Activated naive CD4-positive, alpha-beta T cell treated with anti-CD3 and anti-CD28 coated beads, Interleukin-2, amount 50 U/mL, for 24 hours (primary cell): ENCODE measurements around the gene KCNE2.

Experiments
- H3K27ac Mint-ChIP-seq: one replicate; pipeline ENCODE4 v1.8.0; 2021; ENCODE audit warnings: mild to moderate bottlenecking, mixed read lengths
- H3K27me3 Mint-ChIP-seq: one replicate; pipeline ENCODE4 v1.8.0; 2021; ENCODE audit warnings: mixed read lengths
- H3K36me3 Mint-ChIP-seq: one replicate; pipeline ENCODE4 v1.8.0; 2021; ENCODE audit warnings: mixed read lengths
- H3K4me1 Mint-ChIP-seq: one replicate; pipeline ENCODE4 v1.8.0; 2021; ENCODE audit warnings: mixed read lengths
- H3K4me3 Mint-ChIP-seq: one replicate; pipeline ENCODE4 v1.8.0; 2021; ENCODE audit warnings: mild to moderate bottlenecking, mixed read lengths
- H3K9me3 Mint-ChIP-seq: one replicate; pipeline ENCODE4 v1.8.0; 2021; ENCODE audit warnings: mixed read lengths

KCNE2 gene, protein sequence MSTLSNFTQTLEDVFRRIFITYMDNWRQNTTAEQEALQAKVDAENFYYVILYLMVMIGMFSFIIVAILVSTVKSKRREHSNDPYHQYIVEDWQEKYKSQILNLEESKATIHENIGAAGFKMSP

GRCh38 chr21:34363733-34364132 is at the start of gene KCNE2:
TSS of gene KCNE2 (plus strand) at chr21:34364006. CDS start at chr21:34370479, 6,473 bp downstream.
- Mint-ChIP-seq H3K9me3 (no peaks in the 10 kb centered on the region), H3K27ac (no peak within 1 kb of the TSS), H3K27me3 (peaks cover 8% of the 10 kb centered on the region), H3K4me3 (no peak within 1 kb of the TSS), H3K36me3 (no peaks in the 10 kb centered on the region), H3K4me1 (peaks cover 5% of the 10 kb centered on the region)

DNA sequence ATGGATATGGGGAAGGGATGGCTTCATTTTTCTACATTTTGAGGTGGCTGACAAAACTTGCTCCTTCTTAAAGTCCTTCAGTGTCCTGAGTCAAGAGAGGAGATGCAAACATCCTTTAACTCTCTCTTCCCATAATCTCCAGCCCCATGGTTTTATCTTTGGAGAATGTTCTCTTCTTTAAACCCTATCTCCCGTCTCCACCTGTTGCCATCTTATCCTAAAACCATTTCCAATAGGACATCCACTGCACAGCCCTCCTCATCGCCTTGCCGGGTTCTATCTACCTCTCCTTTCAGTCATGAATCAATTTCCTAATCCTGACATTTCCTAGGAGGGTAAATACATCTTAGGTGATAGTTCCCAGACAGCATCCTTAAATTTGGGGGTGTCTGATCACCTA is 44.2 kb upstream of the KCNE2 start:
- no peaks in the 10 kb centered on the region for H3K4me1 Mint-ChIP-seq
- no peaks in the 10 kb centered on the region for H3K9me3 Mint-ChIP-seq
- H3K4me3 Mint-ChIP-seq = no peak overlapping the region
- peaks cover 4% of the 10 kb centered on the region for H3K27me3 Mint-ChIP-seq
- H3K27ac Mint-ChIP-seq = no peak overlapping the region
- peaks cover 3% of the 10 kb centered on the region for H3K36me3 Mint-ChIP-seq

DNA sequence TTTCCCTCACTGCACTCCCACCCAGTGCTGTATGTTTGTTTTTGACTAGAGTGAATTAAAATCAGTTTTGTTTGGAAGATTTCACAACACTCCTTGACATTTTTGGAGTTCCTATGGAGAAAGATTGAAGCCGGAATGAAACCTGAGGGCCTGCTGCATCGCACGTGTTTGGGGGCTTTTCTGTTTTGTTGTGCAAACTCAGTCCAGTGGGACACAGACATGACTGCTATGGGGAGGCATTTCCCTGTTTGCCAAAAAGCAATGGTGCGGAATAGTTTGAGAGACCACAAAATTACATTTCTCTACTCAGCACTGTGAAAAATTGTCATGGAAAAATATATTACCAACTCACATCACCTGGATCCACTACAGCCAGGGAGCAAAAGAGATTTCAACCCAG is 43.8 kb upstream of the KCNE2 start:
- H3K27ac Mint-ChIP-seq = no peak overlapping the region
- no peak overlapping the region for H3K4me3 Mint-ChIP-seq
- H3K36me3 Mint-ChIP-seq = peaks cover 3% of the 10 kb centered on the region
- H3K27me3 Mint-ChIP-seq = peaks cover 4% of the 10 kb centered on the region
- H3K4me1 Mint-ChIP-seq = no peaks in the 10 kb centered on the region
- H3K9me3 Mint-ChIP-seq = no peaks in the 10 kb centered on the region

GRCh38 chr21:34330055-34330454 is 33.8 kb upstream of the KCNE2 start:
- Mint-ChIP-seq H3K27me3 (peaks cover 1% of the 10 kb centered on the region), H3K4me1 (no peaks in the 10 kb centered on the region), H3K36me3 (no peaks in the 10 kb centered on the region), H3K4me3 (no peak overlapping the region), H3K9me3 (no peaks in the 10 kb centered on the region), H3K27ac (no peak overlapping the region)

DNA sequence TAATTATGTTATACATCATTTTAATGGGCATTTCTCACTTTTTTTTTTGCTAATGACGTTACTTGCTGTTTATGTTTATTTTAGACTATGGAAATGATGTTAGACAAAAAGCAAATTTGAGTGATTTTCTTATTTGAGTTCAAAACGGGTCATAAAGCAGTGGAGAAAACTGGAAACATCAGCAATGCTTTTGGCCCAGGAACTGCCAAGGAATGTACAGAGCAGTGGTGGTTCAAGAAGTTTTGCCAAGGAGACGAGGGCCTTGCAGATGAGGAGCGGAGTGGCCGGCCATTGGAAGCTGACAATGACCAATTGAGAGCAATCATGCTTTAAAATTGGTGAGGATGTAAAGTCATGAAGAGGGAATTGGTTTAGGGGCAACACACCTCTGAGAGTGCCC is 32.1 kb upstream of the KCNE2 start:
- Mint-ChIP-seq H3K4me3 (no peak overlapping the region), H3K27ac (no peak overlapping the region), H3K27me3 (peaks cover 1% of the 10 kb centered on the region), H3K9me3 (no peaks in the 10 kb centered on the region), H3K36me3 (no peaks in the 10 kb centered on the region), H3K4me1 (no peaks in the 10 kb centered on the region)

DNA sequence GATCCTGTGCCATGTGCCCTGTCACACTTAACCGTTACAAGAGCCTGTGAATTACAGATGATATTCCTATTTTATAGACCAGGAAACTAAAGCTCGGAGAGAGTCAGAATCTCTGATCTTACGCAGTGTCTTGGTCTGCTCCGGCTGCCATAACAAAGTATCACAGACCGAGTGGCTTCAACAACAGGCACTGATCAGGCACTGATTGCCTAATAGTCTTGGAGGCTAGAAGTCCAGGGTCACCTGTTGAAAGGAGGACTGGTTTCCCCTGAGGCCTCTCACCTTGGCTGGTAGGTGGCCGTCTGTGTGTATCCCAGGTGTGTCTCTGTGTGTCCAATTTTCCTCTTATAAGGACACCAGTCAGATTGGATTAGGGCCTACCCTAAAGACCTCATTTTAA is 31.5 kb upstream of the KCNE2 start:
- Mint-ChIP-seq H3K27ac (no peak overlapping the region), H3K4me3 (no peak overlapping the region), H3K36me3 (no peaks in the 10 kb centered on the region), H3K4me1 (no peaks in the 10 kb centered on the region), H3K9me3 (no peaks in the 10 kb centered on the region), H3K27me3 (peaks cover 1% of the 10 kb centered on the region)

GRCh38 chr21:34333121-34333739 is 30.6 kb upstream of the KCNE2 start:
- no peaks in the 10 kb centered on the region for H3K9me3 Mint-ChIP-seq
- no peak overlapping the region for H3K4me3 Mint-ChIP-seq
- peak overlapping the region; percentile 52 for H3K27ac Mint-ChIP-seq
- no peaks in the 10 kb centered on the region for H3K36me3 Mint-ChIP-seq
- no peaks in the 10 kb centered on the region for H3K4me1 Mint-ChIP-seq
- peaks cover 1% of the 10 kb centered on the region for H3K27me3 Mint-ChIP-seq

- Mint-ChIP-seq H3K27ac (no peak overlapping the region), H3K9me3 (no peaks in the 10 kb centered on the region), H3K4me3 (no peak overlapping the region), H3K27me3 (peaks cover 1% of the 10 kb centered on the region), H3K36me3 (no peaks in the 10 kb centered on the region), H3K4me1 (no peaks in the 10 kb centered on the region)
Observed at GRCh38 chr21:34335316-34335715, 28.5 kb upstream of the KCNE2 start.

DNA sequence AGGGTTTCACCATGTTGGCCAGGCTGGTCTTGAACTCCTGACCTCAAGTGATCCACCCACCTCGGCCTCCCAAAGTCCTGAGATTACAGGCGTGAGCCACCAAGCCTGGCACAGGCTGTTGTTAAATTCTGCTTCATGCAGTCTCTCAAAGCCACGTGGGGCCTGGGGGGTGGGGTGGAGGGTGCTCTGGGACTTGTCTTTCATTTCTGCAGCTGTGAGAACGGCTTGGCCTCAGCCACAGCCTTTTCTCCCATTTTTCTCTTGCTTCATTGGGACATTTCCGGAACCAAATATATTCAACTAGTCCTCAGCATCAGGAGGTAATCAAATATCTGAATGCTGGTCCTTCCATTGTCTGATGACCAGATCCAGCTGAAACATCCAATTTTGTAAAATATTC is 27.6 kb upstream of the KCNE2 start:
- Mint-ChIP-seq H3K4me1 (no peaks in the 10 kb centered on the region), H3K27ac (no peak overlapping the region), H3K9me3 (no peaks in the 10 kb centered on the region), H3K4me3 (no peak overlapping the region), H3K27me3 (peaks cover 1% of the 10 kb centered on the region), H3K36me3 (no peaks in the 10 kb centered on the region)

DNA sequence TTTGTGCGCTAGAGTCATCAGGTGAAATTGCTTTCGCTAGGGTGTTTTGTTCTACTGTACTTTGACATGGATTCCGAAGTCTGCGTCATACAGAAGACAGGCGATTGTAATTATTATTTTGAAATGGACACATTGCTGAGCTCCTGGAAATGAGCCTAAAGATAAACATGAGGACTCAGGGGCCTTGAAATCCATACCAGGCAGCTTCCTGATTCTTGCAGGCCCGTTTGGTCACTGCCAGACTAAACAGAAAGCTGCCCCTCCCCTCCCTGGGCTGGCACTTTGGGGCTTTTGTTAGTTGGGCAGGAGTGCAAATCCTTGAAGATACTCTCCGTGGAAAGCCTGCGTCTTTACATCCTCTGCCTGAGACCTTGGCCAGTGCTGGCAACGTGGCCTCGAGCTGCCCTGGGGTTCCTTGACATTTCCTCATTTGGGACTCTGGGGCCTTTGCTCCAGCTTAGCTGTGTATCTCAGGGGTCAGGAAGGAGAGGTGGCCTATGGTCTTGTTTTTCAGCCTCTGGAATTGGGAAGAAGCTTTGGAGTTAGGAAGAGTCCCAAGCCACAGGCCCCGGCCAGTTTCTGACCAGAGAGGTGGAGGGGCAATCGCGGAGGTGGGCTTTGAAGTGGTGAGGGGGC is 26.9 kb upstream of the KCNE2 start:
- Mint-ChIP-seq H3K36me3 (no peaks in the 10 kb centered on the region), H3K4me1 (no peaks in the 10 kb centered on the region), H3K27me3 (peaks cover 1% of the 10 kb centered on the region)

DNA sequence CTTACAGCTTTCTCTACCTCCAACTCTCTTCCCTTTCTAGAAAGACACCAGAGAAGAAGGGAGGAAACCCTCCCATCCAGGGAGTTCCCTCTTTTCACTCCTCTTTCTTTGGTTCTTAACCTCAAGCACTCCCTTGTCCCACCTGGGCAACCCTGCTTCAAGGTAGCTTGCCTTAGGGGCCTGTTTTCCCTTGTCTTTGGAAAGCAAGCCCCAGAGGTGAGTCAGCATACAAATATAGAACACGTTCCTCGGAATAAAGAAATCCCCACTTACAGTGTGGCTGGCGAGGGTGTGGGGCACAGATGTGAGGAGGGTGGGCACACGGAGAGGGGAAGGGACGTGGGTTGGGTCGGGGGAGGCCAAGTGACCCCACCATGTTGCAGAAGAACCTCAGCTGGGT is 26.1 kb upstream of the KCNE2 start:
- no peaks in the 10 kb centered on the region for H3K9me3 Mint-ChIP-seq
- H3K36me3 Mint-ChIP-seq = no peaks in the 10 kb centered on the region
- peaks cover 1% of the 10 kb centered on the region for H3K27me3 Mint-ChIP-seq
- H3K4me1 Mint-ChIP-seq = no peaks in the 10 kb centered on the region
- no peak overlapping the region for H3K27ac Mint-ChIP-seq
- H3K4me3 Mint-ChIP-seq = no peak overlapping the region

More for the DNA sequence above, 26.9 kb upstream of the KCNE2 start:
- H3K4me3 Mint-ChIP-seq = no peak overlapping the region
- H3K27ac Mint-ChIP-seq = no peak overlapping the region
- H3K9me3 Mint-ChIP-seq = no peaks in the 10 kb centered on the region

- H3K27me3 Mint-ChIP-seq = peaks cover 1% of the 10 kb centered on the region
- H3K4me3 Mint-ChIP-seq = no peak overlapping the region
- no peaks in the 10 kb centered on the region for H3K4me1 Mint-ChIP-seq
- H3K9me3 Mint-ChIP-seq = no peaks in the 10 kb centered on the region
- no peaks in the 10 kb centered on the region for H3K36me3 Mint-ChIP-seq
- H3K27ac Mint-ChIP-seq = no peak overlapping the region
Observed at GRCh38 chr21:34338226-34338625, 25.6 kb upstream of the KCNE2 start.

GRCh38 chr21:34340061-34340460 is 23.7 kb upstream of the KCNE2 start:
- H3K36me3 Mint-ChIP-seq = no peaks in the 10 kb centered on the region
- no peaks in the 10 kb centered on the region for H3K27me3 Mint-ChIP-seq
- no peak overlapping the region for H3K4me3 Mint-ChIP-seq
- no peaks in the 10 kb centered on the region for H3K4me1 Mint-ChIP-seq
- no peak overlapping the region for H3K27ac Mint-ChIP-seq
- no peaks in the 10 kb centered on the region for H3K9me3 Mint-ChIP-seq

DNA sequence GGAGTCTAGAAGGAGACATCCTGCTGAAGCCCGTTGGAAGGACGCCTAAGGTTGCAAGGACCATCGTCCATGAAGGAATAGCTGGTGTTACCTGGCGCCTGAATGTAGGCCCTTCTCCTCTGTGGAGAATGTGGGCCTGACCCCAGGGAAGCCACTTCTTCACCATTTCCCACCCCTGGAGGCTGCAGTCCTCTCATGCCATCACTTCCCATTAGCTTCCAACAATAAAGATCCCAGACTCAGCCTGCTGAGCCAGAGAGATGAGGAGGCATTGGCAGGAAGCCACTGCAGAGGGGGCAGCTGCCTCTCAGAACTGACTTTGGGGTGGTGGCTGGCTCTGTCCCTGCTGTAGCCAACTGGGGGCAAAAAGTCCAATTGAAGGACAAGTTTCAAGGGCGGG is 21.3 kb upstream of the KCNE2 start:
- Mint-ChIP-seq H3K9me3 (no peaks in the 10 kb centered on the region), H3K4me1 (no peaks in the 10 kb centered on the region), H3K4me3 (no peak overlapping the region)

DNA sequence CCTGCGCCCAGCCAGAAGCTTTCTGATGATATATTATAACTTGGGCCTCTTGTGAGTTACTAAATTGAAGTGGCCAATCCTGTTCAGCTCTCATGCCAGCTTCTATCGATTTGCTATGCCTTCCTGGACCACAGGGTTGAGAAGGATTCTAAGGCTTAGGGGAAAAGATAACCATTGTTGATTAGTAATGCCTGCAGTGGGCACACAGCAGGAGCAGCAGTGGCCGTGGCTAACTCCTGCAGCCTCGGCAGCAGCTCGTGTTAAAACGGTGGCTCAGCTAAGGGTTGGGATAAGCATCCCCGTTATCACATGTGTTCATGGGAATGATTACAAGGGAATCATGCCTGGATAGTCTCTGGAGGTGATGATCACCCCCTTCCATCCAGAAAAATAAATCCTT is 20.5 kb upstream of the KCNE2 start:
- H3K27me3 Mint-ChIP-seq = no peaks in the 10 kb centered on the region
- no peak overlapping the region for H3K27ac Mint-ChIP-seq
- H3K36me3 Mint-ChIP-seq = no peaks in the 10 kb centered on the region
- no peak overlapping the region for H3K4me3 Mint-ChIP-seq
- no peaks in the 10 kb centered on the region for H3K9me3 Mint-ChIP-seq
- H3K4me1 Mint-ChIP-seq = no peaks in the 10 kb centered on the region

More for the DNA sequence above, 21.3 kb upstream of the KCNE2 start:
- no peak overlapping the region for H3K27ac Mint-ChIP-seq
- H3K27me3 Mint-ChIP-seq = no peaks in the 10 kb centered on the region
- H3K36me3 Mint-ChIP-seq = no peaks in the 10 kb centered on the region

DNA sequence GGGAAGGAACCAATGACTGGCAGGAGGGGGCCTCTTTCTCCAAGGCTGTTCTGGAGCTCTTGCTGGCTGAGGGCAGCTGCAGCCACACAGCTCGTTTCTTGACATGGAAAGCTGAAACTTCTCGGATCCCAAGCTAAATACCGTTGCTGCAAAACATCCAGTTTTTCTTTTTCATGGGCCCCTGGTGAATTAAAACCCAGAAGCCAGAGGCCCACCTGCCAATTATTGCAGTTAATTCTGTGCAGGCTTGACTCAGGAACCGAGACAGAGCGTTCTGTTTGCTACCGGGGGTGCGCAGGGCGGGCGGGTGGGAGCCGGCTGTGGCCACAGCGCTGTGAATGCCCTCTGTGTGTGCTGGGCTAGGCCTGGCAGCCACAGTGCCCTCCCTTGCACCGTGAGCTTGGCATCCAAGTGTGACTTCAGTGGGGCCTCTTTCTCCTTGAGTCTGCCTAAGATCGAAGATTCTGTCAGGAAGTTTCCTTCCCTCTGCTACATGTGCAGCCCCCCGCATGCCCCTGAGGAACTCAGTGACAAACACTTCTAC is 19.9 kb upstream of the KCNE2 start:
- H3K9me3 Mint-ChIP-seq = no peaks in the 10 kb centered on the region
- H3K27ac Mint-ChIP-seq = no peak overlapping the region

More for the DNA sequence above, 19.9 kb upstream of the KCNE2 start:
- H3K36me3 Mint-ChIP-seq = no peaks in the 10 kb centered on the region
- H3K4me3 Mint-ChIP-seq = no peak overlapping the region
- H3K4me1 Mint-ChIP-seq = no peaks in the 10 kb centered on the region
- H3K27me3 Mint-ChIP-seq = no peaks in the 10 kb centered on the region
